Measurements from ENCODE around the gene PARD3.

Gene PARD3

GRCh38 chr10:34413214-34413613 is 401.9 kb downstream of the PARD3 start:
- TF ChIP-seq, protein P1, sequence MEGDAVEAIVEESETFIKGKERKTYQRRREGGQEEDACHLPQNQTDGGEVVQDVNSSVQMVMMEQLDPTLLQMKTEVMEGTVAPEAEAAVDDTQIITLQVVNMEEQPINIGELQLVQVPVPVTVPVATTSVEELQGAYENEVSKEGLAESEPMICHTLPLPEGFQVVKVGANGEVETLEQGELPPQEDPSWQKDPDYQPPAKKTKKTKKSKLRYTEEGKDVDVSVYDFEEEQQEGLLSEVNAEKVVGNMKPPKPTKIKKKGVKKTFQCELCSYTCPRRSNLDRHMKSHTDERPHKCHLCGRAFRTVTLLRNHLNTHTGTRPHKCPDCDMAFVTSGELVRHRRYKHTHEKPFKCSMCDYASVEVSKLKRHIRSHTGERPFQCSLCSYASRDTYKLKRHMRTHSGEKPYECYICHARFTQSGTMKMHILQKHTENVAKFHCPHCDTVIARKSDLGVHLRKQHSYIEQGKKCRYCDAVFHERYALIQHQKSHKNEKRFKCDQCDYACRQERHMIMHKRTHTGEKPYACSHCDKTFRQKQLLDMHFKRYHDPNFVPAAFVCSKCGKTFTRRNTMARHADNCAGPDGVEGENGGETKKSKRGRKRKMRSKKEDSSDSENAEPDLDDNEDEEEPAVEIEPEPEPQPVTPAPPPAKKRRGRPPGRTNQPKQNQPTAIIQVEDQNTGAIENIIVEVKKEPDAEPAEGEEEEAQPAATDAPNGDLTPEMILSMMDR (IDR thresholded peaks at IDR 0.05; ENCODE audit: low read depth, low read length): no peak

GRCh38 chr10:34408956-34409355 is 406.1 kb downstream of the PARD3 start:
- in situ Hi-C loops (cut with HindIII; ENCODE audit: low sequenced_read_pairs): no loop called here
- no peak overlapping the region for H3K4me3 ChIP-seq (ENCODE audit: low read depth, low read length)
- TF ChIP-seq, protein P1 (IDR thresholded peaks at IDR 0.05; ENCODE audit: low read depth, low read length): no peak
- no peak for DNase-seq (ENCODE audit: low read depth, low spot score)

More at GRCh38 chr10:34413214-34413613, 401.9 kb downstream of the PARD3 start:
- DNase-seq (ENCODE audit: low read depth, low spot score): no peak
- in situ Hi-C loops (cut with HindIII; ENCODE audit: low sequenced_read_pairs): no loop called here
- no peak overlapping the region for H3K4me3 ChIP-seq (ENCODE audit: low read depth, low read length)

- H3K4me3 ChIP-seq (ENCODE audit: low read depth, low read length): no peak overlapping the region
- in situ Hi-C loops (cut with HindIII; ENCODE audit: low sequenced_read_pairs): no loop called here
- DNase-seq (ENCODE audit: low read depth, low spot score): no peak
- TF ChIP-seq, protein P1 (IDR thresholded peaks at IDR 0.05; ENCODE audit: low read depth, low read length): no peak
These were observed 406.7 kb downstream of the PARD3 start for GRCh38 chr10:34408381-34408780.

- H3K4me3 ChIP-seq (ENCODE audit: low read depth, low read length): no peak overlapping the region
- peak; percentile 59 for DNase-seq (ENCODE audit: low read depth, low spot score)
- TF ChIP-seq, protein P1 (IDR thresholded peaks at IDR 0.05; ENCODE audit: low read depth, low read length): no peak
- in situ Hi-C loops (cut with HindIII; ENCODE audit: low sequenced_read_pairs): no loop called here
These were observed 407.7 kb downstream of the PARD3 start for GRCh38 chr10:34407324-34407805.

DNA sequence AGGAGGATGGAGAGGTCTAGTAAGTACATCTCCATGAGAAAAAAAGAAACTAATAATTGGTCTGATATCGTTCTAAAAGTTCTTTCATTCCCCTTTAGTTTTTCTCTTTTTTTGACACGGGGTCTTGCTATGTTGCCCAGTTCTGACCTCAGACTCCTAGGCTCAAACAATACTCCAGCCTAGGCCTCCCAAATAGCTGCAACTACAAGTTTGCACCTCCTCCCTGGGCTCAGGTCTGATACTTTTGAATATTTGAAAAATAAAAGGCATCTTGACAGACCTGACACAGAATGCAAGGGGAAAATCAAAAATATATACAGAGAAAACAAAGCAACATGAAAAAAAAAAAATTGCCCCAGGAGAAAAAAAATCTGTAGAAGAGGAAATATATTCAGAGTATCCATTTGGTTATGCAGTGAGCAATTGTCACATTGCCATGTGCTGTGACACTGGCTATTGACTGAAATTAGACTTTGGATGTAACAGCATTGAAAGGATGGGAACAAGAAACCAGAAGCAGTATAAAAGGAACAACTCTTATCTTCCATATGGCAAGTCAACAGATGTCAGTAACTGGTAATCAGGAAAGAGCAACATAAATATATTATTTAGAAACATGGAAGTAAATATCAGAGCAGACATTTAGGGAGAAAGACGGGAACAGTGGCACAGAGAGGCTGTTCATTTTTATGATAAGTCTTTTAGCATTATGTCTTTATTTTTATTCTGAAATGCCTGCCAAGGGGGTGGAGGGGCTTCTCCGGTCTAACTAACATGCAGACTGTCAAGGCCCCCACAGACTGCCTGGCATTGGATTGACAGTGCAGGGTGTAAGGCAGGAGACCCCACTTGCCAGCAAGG is 408.4 kb downstream of the PARD3 start:
- no peak for DNase-seq (ENCODE audit: low read depth, low spot score)
- in situ Hi-C loops (cut with HindIII; ENCODE audit: low sequenced_read_pairs): no loop called here
- TF ChIP-seq, protein P1 (IDR thresholded peaks at IDR 0.05; ENCODE audit: low read depth, low read length): no peak
- H3K4me3 ChIP-seq (ENCODE audit: low read depth, low read length): no peak overlapping the region

DNA sequence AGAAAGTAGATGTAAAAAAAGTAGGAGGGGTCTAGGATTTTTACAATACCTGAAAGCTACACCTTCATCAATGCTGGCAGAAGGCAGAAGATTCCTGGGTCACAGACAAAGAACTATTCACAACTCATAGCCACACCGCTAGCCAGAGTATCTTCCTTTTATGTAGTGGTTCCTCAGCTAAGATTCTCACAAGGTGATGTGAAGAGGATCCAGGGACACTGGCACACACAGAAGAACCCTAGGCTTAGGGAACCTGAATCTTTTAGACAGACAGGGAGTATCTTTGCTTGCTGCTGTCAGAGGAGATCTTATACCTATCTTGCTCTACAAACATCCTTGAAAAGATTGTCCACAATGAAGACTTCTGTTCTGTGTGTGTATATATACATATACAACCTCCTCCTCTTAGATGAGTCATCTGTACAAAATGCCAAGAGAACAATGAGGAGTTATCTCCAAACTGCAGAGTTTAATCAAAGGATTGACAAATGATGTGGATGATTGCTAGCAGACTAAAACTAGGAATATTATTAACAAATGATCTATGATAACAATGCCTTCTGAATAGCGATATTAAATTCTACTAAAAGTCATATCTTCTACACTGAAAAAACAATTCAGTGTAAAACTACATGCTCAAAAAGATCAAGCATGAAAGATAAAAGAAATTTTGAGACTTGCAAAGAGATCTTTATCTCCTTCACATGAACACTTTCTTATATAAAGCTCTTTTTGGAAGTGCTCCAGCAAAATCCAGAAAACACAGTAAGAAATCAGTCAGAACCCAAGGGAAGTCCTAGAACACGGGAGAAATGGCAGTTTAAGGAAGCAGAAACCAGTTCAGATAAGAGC is 409.3 kb downstream of the PARD3 start:
- no peak overlapping the region for H3K4me3 ChIP-seq (ENCODE audit: low read depth, low read length)
- DNase-seq (ENCODE audit: low read depth, low spot score): peak; percentile 39
- TF ChIP-seq, protein P1 (IDR thresholded peaks at IDR 0.05; ENCODE audit: low read depth, low read length): no peak
- in situ Hi-C loops (cut with HindIII; ENCODE audit: low sequenced_read_pairs): no loop called here
